SK-N-SH treated with all-trans-retinoic acid at 6 μM for 48 hours (cell line): Measurements from ENCODE around the gene R3HDM4.

Experiments
- ARNTL ChIP-seq: fragments of 450-650 bp; formaldehyde crosslinking; IDR thresholded peaks from 2 replicates; pipeline ENCODE4 v1.5.0; 2020; ENCODE audit warnings: low read depth, mild to moderate bottlenecking, moderate library complexity, borderline replicate concordance
- OSR1 ChIP-seq: fragments of 250-450 bp; sonication (Bioruptor Pico); IDR thresholded peaks from 2 replicates; pipeline ENCODE4 v1.8.0; 2022; ENCODE audit warnings: moderate library complexity, mild to moderate bottlenecking, inconsistent platforms
- RARB ChIP-seq: fragments of 250-450 bp; sonication (Bioruptor Pico); IDR thresholded peaks from 2 replicates; pipeline ENCODE4 v1.8.0; 2021; ENCODE audit warnings: mild to moderate bottlenecking, moderate library complexity
- SNAI2 ChIP-seq: fragments of 250-450 bp; sonication (Bioruptor Pico); IDR thresholded peaks from 2 replicates; pipeline ENCODE4 v1.5.0; 2020; ENCODE audit warnings: mild to moderate bottlenecking, moderate library complexity
- TOX ChIP-seq: fragments of 250-450 bp; sonication (Bioruptor Pico); IDR thresholded peaks from 2 replicates; pipeline ENCODE4 v1.8.0; 2021; ENCODE audit warnings: mild to moderate bottlenecking, moderate library complexity, borderline replicate concordance
- ZFP3 ChIP-seq: fragments of 250-450 bp; sonication (Bioruptor Pico); IDR thresholded peaks from 2 replicates; pipeline ENCODE4 v1.5.0; 2020; ENCODE audit warnings: mild to moderate bottlenecking, moderate library complexity
- ZFP30 ChIP-seq: fragments of 450-650 bp; formaldehyde crosslinking; IDR thresholded peaks from 2 replicates; pipeline ENCODE4 v1.5.0; 2022; ENCODE audit warnings: mild to moderate bottlenecking, moderate library complexity
- TF ChIP-seq, protein P1 (sequence below): fragments of 250-450 bp; sonication (Bioruptor Pico); IDR thresholded peaks from 2 replicates; pipeline ENCODE4 v1.8.0; 2020; ENCODE audit warnings: mild to moderate bottlenecking, moderate library complexity, borderline replicate concordance
- TF ChIP-seq, protein P2 (sequence below): fragments of 250-450 bp; sonication (Bioruptor Pico); IDR thresholded peaks from 2 replicates; pipeline ENCODE4 v1.8.0; 2021; ENCODE audit warnings: low read depth, mild to moderate bottlenecking, moderate library complexity, borderline replicate concordance
- TF ChIP-seq, protein P3 (sequence below): fragments of 250-450 bp; sonication (Bioruptor Pico); IDR thresholded peaks from 2 replicates; pipeline ENCODE4 v1.5.0; 2020; ENCODE audit warnings: mild to moderate bottlenecking, moderate library complexity

DNA sequence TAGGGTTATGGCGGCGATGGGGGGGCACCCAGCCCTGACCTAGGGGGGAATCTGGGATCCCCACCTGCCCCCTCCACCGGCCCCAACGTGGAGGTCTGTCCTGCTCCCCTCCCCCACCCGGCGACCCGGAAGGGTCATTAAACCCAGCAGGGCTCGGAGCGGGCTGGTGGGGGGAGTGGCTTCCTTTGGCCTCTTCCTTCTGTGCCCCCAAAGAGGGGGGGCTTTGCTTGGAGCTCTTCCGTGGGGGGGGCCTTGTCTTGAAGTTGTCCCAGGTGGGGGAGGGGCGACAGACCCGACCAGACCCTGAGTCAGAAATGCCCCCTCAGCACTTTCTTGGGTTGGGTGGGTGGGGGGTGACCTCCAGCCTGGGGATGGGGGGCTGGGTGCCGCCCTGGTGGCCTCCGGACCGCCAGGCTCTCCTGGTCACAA, 14.3 kb upstream of the R3HDM4 start:
- TF ChIP-seq RARB (CRISPR knock-in tag) (no peak), OSR1 (CRISPR knock-in tag) (no peak), ZFP30 (CRISPR knock-in tag) (no peak), ZFP3 (CRISPR knock-in tag) (no peak), ARNTL (no peak), SNAI2 (CRISPR knock-in tag) (no peak), TOX (CRISPR knock-in tag) (no peak)
- TF ChIP-seq, protein P1, sequence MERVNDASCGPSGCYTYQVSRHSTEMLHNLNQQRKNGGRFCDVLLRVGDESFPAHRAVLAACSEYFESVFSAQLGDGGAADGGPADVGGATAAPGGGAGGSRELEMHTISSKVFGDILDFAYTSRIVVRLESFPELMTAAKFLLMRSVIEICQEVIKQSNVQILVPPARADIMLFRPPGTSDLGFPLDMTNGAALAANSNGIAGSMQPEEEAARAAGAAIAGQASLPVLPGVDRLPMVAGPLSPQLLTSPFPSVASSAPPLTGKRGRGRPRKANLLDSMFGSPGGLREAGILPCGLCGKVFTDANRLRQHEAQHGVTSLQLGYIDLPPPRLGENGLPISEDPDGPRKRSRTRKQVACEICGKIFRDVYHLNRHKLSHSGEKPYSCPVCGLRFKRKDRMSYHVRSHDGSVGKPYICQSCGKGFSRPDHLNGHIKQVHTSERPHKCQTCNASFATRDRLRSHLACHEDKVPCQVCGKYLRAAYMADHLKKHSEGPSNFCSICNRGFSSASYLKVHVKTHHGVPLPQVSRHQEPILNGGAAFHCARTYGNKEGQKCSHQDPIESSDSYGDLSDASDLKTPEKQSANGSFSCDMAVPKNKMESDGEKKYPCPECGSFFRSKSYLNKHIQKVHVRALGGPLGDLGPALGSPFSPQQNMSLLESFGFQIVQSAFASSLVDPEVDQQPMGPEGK, result no peak
- TF ChIP-seq, protein P2, sequence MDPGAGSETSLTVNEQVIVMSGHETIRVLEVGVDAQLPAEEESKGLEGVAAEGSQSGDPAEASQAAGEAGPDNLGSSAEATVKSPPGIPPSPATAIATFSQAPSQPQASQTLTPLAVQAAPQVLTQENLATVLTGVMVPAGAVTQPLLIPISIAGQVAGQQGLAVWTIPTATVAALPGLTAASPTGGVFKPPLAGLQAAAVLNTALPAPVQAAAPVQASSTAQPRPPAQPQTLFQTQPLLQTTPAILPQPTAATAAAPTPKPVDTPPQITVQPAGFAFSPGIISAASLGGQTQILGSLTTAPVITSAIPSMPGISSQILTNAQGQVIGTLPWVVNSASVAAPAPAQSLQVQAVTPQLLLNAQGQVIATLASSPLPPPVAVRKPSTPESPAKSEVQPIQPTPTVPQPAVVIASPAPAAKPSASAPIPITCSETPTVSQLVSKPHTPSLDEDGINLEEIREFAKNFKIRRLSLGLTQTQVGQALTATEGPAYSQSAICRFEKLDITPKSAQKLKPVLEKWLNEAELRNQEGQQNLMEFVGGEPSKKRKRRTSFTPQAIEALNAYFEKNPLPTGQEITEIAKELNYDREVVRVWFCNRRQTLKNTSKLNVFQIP (CRISPR knock-in tag), result no peak
- TF ChIP-seq, protein P3, sequence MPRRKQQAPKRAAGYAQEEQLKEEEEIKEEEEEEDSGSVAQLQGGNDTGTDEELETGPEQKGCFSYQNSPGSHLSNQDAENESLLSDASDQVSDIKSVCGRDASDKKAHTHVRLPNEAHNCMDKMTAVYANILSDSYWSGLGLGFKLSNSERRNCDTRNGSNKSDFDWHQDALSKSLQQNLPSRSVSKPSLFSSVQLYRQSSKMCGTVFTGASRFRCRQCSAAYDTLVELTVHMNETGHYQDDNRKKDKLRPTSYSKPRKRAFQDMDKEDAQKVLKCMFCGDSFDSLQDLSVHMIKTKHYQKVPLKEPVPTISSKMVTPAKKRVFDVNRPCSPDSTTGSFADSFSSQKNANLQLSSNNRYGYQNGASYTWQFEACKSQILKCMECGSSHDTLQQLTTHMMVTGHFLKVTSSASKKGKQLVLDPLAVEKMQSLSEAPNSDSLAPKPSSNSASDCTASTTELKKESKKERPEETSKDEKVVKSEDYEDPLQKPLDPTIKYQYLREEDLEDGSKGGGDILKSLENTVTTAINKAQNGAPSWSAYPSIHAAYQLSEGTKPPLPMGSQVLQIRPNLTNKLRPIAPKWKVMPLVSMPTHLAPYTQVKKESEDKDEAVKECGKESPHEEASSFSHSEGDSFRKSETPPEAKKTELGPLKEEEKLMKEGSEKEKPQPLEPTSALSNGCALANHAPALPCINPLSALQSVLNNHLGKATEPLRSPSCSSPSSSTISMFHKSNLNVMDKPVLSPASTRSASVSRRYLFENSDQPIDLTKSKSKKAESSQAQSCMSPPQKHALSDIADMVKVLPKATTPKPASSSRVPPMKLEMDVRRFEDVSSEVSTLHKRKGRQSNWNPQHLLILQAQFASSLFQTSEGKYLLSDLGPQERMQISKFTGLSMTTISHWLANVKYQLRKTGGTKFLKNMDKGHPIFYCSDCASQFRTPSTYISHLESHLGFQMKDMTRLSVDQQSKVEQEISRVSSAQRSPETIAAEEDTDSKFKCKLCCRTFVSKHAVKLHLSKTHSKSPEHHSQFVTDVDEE, result no peak
